GM19372 (cell line): ENCODE results near the gene AOC2.
A peak's percentile ranks its signal among the peaks of the same experiment; 100 is the strongest.
"Not testable (repeated sequence)": the region's sequence is repeated elsewhere in the genome, so short reads cannot be mapped to it uniquely, and the experiment has no call there.

Experiments
- ATAC-seq: cut with Tn5 transposase; IDR thresholded peaks from one replicate; pipeline ENCODE4 v1.9.1; 2021; ENCODE audit warnings: mild to moderate bottlenecking, low read depth, moderate library complexity; ENCODE audit not compliant: unreplicated experiment

Gene AOC2

GRCh38 chr17:42832213-42832933 lies 12.0 kb upstream of the AOC2 start:
- no peak for ATAC-seq

GRCh38 chr17:42832934-42833766 lies 11.2 kb upstream of the AOC2 start, which contains the start of gene PSME3:
PSME3 (plus strand) TSS chr17:42833397; CDS start chr17:42833632, 235 bp downstream.
- peak; percentile 78 for ATAC-seq

GRCh38 chr17:42833767-42834422 lies 10.5 kb upstream of the AOC2 start:
- ATAC-seq: no peak

GRCh38 chr17:42835732-42836131 lies 8.6 kb upstream of the AOC2 start:
- no peak for ATAC-seq

GRCh38 chr17:42841975-42842685 lies 2.2 kb upstream of the AOC2 start:
- no peak for ATAC-seq

GRCh38 chr17:42843358-42843934 lies 934 bp upstream of the AOC2 start:
- no peak for ATAC-seq

- no peak for ATAC-seq
Measured at GRCh38 chr17:42844761-42845555, 578 bp downstream of the AOC2 start.

GRCh38 chr17:42845556-42845917 lies 1.2 kb downstream of the AOC2 start:
- no peak for ATAC-seq

- ATAC-seq: no peak
Measured at GRCh38 chr17:42845918-42846593, 1.7 kb downstream of the AOC2 start.

GRCh38 chr17:42846594-42847280 lies 2.4 kb downstream of the AOC2 start:
- no peak for ATAC-seq

GRCh38 chr17:42848093-42848492 lies 3.7 kb downstream of the AOC2 start:
- no peak for ATAC-seq

GRCh38 chr17:42849031-42849430 lies 4.7 kb downstream of the AOC2 start:
- no peak for ATAC-seq

GRCh38 chr17:42849451-42850181 lies 5.2 kb downstream of the AOC2 start:
- no peak for ATAC-seq

- no peak for ATAC-seq
Measured at GRCh38 chr17:42850954-42851353, 6.6 kb downstream of the AOC2 start, which contains the start of gene AOC3. AOC3 (plus strand) TSS chr17:42851199; CDS start chr17:42851344, 145 bp downstream.

- ATAC-seq: not testable (repeated sequence)
Measured at GRCh38 chr17:42851371-42852240, 7.2 kb downstream of the AOC2 start.

GRCh38 chr17:42852351-42852750 lies 8.0 kb downstream of the AOC2 start:
- ATAC-seq: no peak

GRCh38 chr17:42853004-42853403 lies 8.6 kb downstream of the AOC2 start:
- ATAC-seq: no peak
